K562 (cell line): ENCODE measurements around the gene CFDP1.

Source experiments
- EP300 ChIP-seq: IDR thresholded peaks from 2 replicates; pipeline ENCODE4 v1.6.1; 2012; ENCODE audit warnings: low read length, improper control_type of control experiment
- ESRRA ChIP-seq: fragments of 450-650 bp; IDR thresholded peaks from 2 replicates; pipeline ENCODE4 v1.6.1; 2014; ENCODE audit warnings: low read depth, mild to moderate bottlenecking, moderate library complexity, borderline replicate concordance
- POLR2A ChIP-seq: fragments of 450-650 bp; conservative IDR thresholded peaks from 2 replicates; pipeline ENCODE4 v1.6.1; 2016
- RB1 ChIP-seq: fragments of 450-650 bp; IDR thresholded peaks from 2 replicates; pipeline ENCODE4 v1.6.1; 2017; ENCODE audit warnings: low read depth, mild to moderate bottlenecking
- TBL1XR1 ChIP-seq, 2 experiments: IDR thresholded peaks; 2 replicates each; pipeline ENCODE4 v1.6.1; 2012; ENCODE audit warnings: improper control_type of control experiment in 2 of 2, low read length in 2 of 2, mild to moderate bottlenecking in 1 of 2
- ZBTB1 ChIP-seq: sonication (generic); formaldehyde crosslinking; IDR thresholded peaks from 2 replicates; pipeline ENCODE4 v1.8.1; 2023; ENCODE audit warnings: missing genetic modification reagents, low read depth, mild to moderate bottlenecking, borderline replicate concordance
- TF ChIP-seq, protein P1 (sequence below), 3 experiments: IDR thresholded peaks in 2 of 3; conservative IDR thresholded peaks in 1 of 3; 2 replicates each; pipeline ENCODE4 v1.5.1; 2011 to 2012; ENCODE audit warnings: low read length in 3 of 3, mild to moderate bottlenecking in 3 of 3, control low read depth in 2 of 3, improper control_type of control experiment in 1 of 3, inconsistent platforms in 1 of 3, low read depth in 1 of 3, mixed read lengths in 1 of 3, moderate library complexity in 1 of 3; ENCODE audit not compliant: insufficient read depth in 2 of 3

DNA sequence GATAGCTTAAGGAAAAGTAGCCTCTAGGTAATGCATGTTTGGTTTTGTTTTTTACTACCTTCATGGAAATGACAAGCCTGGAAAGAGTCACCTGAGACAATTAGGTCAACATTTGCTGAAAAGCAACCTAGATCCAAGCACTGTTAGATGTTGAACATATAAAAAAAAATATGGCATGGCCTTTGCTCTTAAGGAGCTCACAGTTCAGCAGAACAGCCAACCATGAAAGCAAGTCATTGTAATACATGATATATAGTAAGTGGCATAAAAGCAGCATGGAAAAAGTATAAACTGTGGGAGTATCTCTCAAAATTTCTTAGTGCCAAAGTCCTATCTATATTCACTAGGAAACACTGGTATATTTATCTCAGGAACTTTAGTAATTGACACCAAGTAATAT, 31.6 kb downstream of the CFDP1 start:
- TF ChIP-seq, protein P1, sequence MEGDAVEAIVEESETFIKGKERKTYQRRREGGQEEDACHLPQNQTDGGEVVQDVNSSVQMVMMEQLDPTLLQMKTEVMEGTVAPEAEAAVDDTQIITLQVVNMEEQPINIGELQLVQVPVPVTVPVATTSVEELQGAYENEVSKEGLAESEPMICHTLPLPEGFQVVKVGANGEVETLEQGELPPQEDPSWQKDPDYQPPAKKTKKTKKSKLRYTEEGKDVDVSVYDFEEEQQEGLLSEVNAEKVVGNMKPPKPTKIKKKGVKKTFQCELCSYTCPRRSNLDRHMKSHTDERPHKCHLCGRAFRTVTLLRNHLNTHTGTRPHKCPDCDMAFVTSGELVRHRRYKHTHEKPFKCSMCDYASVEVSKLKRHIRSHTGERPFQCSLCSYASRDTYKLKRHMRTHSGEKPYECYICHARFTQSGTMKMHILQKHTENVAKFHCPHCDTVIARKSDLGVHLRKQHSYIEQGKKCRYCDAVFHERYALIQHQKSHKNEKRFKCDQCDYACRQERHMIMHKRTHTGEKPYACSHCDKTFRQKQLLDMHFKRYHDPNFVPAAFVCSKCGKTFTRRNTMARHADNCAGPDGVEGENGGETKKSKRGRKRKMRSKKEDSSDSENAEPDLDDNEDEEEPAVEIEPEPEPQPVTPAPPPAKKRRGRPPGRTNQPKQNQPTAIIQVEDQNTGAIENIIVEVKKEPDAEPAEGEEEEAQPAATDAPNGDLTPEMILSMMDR (IDR thresholded peaks at IDR 0.05 in 2 of 3, conservative IDR thresholded peaks at IDR 0.05 in 1 of 3; ENCODE audit: insufficient read depth in 2 of 3, low read depth in 1 of 3, low read length in 3 of 3), result no peak
- no peak for TF ChIP-seq RB1
- TF ChIP-seq EP300, result no peak
- TF ChIP-seq ZBTB1, result no peak
- no peak for TF ChIP-seq ESRRA
- no peak for TF ChIP-seq TBL1XR1 (IDR thresholded peaks at IDR 0.05; ENCODE audit: low read length in 2 of 2)
- no peak for TF ChIP-seq POLR2A
